HepG2 (cell line): Measurements from ENCODE around the gene ALG5. TPM values are rescaled to one million over a fixed set of nuclear protein-coding genes. Genes with fewer than 3 reads are reported as not detected.

Experiments used
- MIER3 ChIP-seq: IDR thresholded peaks from 2 replicates; pipeline ENCODE4 v1.6.1; 2016; ENCODE audit warnings: missing compliant biosample characterization, borderline replicate concordance
- PHF5A ChIP-seq: IDR thresholded peaks from one replicate; pipeline ENCODE4 v1.6.1; 2018; ENCODE audit warnings: low read depth, missing genetic modification reagents; ENCODE audit not compliant: unreplicated experiment
- SRSF9 ChIP-seq: fragments of 200-400 bp; formaldehyde crosslinking; IDR thresholded peaks from 2 replicates; pipeline ENCODE4 v1.6.1; 2018; ENCODE audit warnings: borderline replicate concordance, mild to moderate bottlenecking, low read depth, low read length; ENCODE audit not compliant: insufficient read depth, poor library complexity, severe bottlenecking
- TOPORS ChIP-seq: sonication (generic); formaldehyde crosslinking; IDR thresholded peaks from 2 replicates; pipeline ENCODE4 v1.8.0; 2023; ENCODE audit warnings: mild to moderate bottlenecking, missing genetic modification reagents
- ZKSCAN8 ChIP-seq: IDR thresholded peaks from 2 replicates; pipeline ENCODE4 v1.6.1; 2016; ENCODE audit warnings: borderline replicate concordance, missing genetic modification reagents, missing compliant biosample characterization
- ZNF644 ChIP-seq: IDR thresholded peaks from 2 replicates; pipeline ENCODE4 v1.6.1; 2016; ENCODE audit warnings: low read depth
- polyA plus RNA-seq, 8 experiments: library from polyadenylated mRNA; depleted of rRNA in 3 of 8; stranded (reverse) in 7 of 8; unstranded in 1 of 8; fragments of >200 nt; fragmentation: Illumina TruSeq in 4 of 8; extraction: Trizol in 4 of 8; gene quantifications; 2 replicates each; pipeline versions ENCODE4 v1.2.1 to v1.2.3, GENCODE V29; 2011 to 2016; ENCODE audit warnings: low read depth in 4 of 8, missing spikeins in 1 of 8, mixed read lengths in 1 of 8; ENCODE audit not compliant: insufficient read depth in 1 of 8
- total RNA-seq, 5 experiments: library from RNA; depleted of rRNA; stranded (reverse); fragments of >200 nt; fragmentation: Illumina TruSeq; extraction: Trizol; gene quantifications; 2 replicates each; pipeline ENCODE4 v1.2.3, GENCODE V29; 2016; ENCODE audit warnings: low read depth in 1 of 5
- TF ChIP-seq, protein P1 (sequence below): sonication (generic); formaldehyde crosslinking; IDR thresholded peaks from 2 replicates; pipeline ENCODE4 v1.5.1; 2020; ENCODE audit warnings: missing genetic modification reagents, mild to moderate bottlenecking, borderline replicate concordance
- TF ChIP-seq, protein P2 (sequence below): sonication (generic); formaldehyde crosslinking; IDR thresholded peaks from 2 replicates; pipeline ENCODE4 v1.5.1; 2020; ENCODE audit warnings: mild to moderate bottlenecking, missing genetic modification reagents, moderate library complexity
- TF ChIP-seq, protein P3 (sequence below): sonication (generic); formaldehyde crosslinking; IDR thresholded peaks from 2 replicates; pipeline ENCODE4 v1.5.0; 2020; ENCODE audit warnings: mild to moderate bottlenecking, missing genetic modification reagents
- TF ChIP-seq, protein P4 (sequence below): sonication (generic); formaldehyde crosslinking; IDR thresholded peaks from 2 replicates; pipeline ENCODE4 v1.4.0; 2020; ENCODE audit warnings: missing genetic modification reagents
- TF ChIP-seq, protein P5 (sequence below): sonication (generic); formaldehyde crosslinking; conservative IDR thresholded peaks from 2 replicates; pipeline ENCODE4 v1.4.0; 2020; ENCODE audit warnings: missing genetic modification reagents
- TF ChIP-seq, protein P6 (sequence below): sonication (generic); formaldehyde crosslinking; IDR thresholded peaks from 2 replicates; pipeline ENCODE4 v1.8.1; 2023; ENCODE audit warnings: mild to moderate bottlenecking, inconsistent platforms, moderate library complexity, missing genetic modification reagents, borderline replicate concordance

Gene ALG5
- total and polyA plus RNA-seq, 2 of the 13 experiments (the other 11 are each of a cell fraction or from before 2014, with no cell fraction given) = 27.8 to 51.1 TPM

DNA sequence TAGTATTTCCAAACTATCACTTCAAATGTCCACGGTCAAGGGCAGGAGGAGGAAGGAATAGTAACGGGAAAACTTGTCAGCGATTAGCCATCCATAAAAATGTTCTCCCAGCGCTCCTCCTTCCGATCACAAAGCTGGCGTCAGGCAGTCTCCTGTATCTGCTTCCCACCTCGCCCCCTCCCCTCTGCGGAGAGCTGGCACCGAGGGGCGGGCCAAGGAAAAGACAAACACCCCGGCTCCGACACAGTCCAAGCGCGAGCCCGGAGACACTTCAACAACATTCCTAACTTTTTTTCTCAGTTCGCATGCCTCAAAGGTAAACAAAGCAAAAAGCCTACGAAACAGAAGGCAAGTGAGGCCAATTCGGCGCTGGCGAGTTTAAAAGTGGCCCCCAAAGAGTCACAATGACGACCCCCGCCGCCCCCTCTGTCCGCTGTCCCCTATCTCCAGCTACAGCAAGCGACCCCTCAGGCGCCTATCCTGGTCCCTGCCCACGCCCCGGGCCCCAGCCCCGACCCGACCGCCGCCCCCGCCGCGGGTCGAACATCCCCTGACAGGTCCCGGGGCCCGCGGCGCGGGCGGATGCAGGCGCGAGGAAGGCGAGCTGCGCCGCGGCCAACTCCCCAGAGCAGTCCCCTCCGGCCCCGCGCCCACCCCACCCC lies 79.8 kb downstream of the ALG5 start (continued):
- TF ChIP-seq, protein P1, sequence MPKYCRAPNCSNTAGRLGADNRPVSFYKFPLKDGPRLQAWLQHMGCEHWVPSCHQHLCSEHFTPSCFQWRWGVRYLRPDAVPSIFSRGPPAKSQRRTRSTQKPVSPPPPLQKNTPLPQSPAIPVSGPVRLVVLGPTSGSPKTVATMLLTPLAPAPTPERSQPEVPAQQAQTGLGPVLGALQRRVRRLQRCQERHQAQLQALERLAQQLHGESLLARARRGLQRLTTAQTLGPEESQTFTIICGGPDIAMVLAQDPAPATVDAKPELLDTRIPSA (CRISPR knock-in tag) = no peak
- TF ChIP-seq, protein P2, sequence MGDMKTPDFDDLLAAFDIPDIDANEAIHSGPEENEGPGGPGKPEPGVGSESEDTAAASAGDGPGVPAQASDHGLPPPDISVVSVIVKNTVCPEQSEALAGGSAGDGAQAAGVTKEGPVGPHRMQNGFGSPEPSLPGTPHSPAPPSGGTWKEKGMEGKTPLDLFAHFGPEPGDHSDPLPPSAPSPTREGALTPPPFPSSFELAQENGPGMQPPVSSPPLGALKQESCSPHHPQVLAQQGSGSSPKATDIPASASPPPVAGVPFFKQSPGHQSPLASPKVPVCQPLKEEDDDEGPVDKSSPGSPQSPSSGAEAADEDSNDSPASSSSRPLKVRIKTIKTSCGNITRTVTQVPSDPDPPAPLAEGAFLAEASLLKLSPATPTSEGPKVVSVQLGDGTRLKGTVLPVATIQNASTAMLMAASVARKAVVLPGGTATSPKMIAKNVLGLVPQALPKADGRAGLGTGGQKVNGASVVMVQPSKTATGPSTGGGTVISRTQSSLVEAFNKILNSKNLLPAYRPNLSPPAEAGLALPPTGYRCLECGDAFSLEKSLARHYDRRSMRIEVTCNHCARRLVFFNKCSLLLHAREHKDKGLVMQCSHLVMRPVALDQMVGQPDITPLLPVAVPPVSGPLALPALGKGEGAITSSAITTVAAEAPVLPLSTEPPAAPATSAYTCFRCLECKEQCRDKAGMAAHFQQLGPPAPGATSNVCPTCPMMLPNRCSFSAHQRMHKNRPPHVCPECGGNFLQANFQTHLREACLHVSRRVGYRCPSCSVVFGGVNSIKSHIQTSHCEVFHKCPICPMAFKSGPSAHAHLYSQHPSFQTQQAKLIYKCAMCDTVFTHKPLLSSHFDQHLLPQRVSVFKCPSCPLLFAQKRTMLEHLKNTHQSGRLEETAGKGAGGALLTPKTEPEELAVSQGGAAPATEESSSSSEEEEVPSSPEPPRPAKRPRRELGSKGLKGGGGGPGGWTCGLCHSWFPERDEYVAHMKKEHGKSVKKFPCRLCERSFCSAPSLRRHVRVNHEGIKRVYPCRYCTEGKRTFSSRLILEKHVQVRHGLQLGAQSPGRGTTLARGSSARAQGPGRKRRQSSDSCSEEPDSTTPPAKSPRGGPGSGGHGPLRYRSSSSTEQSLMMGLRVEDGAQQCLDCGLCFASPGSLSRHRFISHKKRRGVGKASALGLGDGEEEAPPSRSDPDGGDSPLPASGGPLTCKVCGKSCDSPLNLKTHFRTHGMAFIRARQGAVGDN (CRISPR knock-in tag) = peak; percentile 70
- no peak for TF ChIP-seq TOPORS (CRISPR knock-in tag)
- TF ChIP-seq, protein P3, sequence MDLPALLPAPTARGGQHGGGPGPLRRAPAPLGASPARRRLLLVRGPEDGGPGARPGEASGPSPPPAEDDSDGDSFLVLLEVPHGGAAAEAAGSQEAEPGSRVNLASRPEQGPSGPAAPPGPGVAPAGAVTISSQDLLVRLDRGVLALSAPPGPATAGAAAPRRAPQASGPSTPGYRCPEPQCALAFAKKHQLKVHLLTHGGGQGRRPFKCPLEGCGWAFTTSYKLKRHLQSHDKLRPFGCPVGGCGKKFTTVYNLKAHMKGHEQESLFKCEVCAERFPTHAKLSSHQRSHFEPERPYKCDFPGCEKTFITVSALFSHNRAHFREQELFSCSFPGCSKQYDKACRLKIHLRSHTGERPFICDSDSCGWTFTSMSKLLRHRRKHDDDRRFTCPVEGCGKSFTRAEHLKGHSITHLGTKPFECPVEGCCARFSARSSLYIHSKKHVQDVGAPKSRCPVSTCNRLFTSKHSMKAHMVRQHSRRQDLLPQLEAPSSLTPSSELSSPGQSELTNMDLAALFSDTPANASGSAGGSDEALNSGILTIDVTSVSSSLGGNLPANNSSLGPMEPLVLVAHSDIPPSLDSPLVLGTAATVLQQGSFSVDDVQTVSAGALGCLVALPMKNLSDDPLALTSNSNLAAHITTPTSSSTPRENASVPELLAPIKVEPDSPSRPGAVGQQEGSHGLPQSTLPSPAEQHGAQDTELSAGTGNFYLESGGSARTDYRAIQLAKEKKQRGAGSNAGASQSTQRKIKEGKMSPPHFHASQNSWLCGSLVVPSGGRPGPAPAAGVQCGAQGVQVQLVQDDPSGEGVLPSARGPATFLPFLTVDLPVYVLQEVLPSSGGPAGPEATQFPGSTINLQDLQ = no peak
- TF ChIP-seq, protein P4, sequence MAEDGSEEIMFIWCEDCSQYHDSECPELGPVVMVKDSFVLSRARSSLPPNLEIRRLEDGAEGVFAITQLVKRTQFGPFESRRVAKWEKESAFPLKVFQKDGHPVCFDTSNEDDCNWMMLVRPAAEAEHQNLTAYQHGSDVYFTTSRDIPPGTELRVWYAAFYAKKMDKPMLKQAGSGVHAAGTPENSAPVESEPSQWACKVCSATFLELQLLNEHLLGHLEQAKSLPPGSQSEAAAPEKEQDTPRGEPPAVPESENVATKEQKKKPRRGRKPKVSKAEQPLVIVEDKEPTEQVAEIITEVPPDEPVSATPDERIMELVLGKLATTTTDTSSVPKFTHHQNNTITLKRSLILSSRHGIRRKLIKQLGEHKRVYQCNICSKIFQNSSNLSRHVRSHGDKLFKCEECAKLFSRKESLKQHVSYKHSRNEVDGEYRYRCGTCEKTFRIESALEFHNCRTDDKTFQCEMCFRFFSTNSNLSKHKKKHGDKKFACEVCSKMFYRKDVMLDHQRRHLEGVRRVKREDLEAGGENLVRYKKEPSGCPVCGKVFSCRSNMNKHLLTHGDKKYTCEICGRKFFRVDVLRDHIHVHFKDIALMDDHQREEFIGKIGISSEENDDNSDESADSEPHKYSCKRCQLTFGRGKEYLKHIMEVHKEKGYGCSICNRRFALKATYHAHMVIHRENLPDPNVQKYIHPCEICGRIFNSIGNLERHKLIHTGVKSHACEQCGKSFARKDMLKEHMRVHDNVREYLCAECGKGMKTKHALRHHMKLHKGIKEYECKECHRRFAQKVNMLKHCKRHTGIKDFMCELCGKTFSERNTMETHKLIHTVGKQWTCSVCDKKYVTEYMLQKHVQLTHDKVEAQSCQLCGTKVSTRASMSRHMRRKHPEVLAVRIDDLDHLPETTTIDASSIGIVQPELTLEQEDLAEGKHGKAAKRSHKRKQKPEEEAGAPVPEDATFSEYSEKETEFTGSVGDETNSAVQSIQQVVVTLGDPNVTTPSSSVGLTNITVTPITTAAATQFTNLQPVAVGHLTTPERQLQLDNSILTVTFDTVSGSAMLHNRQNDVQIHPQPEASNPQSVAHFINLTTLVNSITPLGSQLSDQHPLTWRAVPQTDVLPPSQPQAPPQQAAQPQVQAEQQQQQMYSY (CRISPR knock-in tag) = no peak
- TF ChIP-seq, protein P5, sequence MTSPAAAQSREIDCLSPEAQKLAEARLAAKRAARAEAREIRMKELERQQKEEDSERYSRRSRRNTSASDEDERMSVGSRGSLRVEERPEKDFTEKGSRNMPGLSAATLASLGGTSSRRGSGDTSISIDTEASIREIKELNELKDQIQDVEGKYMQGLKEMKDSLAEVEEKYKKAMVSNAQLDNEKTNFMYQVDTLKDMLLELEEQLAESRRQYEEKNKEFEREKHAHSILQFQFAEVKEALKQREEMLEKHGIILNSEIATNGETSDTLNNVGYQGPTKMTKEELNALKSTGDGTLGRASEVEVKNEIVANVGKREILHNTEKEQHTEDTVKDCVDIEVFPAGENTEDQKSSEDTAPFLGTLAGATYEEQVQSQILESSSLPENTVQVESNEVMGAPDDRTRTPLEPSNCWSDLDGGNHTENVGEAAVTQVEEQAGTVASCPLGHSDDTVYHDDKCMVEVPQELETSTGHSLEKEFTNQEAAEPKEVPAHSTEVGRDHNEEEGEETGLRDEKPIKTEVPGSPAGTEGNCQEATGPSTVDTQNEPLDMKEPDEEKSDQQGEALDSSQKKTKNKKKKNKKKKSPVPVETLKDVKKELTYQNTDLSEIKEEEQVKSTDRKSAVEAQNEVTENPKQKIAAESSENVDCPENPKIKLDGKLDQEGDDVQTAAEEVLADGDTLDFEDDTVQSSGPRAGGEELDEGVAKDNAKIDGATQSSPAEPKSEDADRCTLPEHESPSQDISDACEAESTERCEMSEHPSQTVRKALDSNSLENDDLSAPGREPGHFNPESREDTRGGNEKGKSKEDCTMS (CRISPR knock-in tag) = no peak
- no peak for TF ChIP-seq SRSF9
- TF ChIP-seq MIER3 = no peak
- TF ChIP-seq ZKSCAN8 (CRISPR knock-in tag) = no peak
- TF ChIP-seq ZNF644 = no peak
- TF ChIP-seq, protein P6, sequence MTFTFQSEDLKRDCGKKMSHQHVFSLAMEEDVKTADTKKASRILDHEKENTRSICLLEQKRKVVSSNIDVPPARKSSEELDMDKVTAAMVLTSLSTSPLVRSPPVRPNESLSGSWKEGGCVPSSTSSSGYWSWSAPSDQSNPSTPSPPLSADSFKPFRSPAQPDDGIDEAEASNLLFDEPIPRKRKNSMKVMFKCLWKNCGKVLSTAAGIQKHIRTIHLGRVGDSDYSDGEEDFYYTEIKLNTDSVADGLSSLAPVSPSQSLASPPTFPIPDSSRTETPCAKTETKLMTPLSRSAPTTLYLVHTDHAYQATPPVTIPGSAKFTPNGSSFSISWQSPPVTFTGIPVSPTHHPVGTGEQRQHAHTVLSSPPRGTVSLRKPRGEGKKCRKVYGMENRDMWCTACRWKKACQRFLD (CRISPR knock-in tag) = no peak
- no peak for TF ChIP-seq PHF5A (CRISPR knock-in tag)
